ENCODE measurements around the gene C2CD4C.
"Not testable (repeated sequence)": the region's sequence is repeated elsewhere in the genome, so short reads cannot be mapped to it uniquely, and the experiment has no call there.

The C2CD4C gene

DNA sequence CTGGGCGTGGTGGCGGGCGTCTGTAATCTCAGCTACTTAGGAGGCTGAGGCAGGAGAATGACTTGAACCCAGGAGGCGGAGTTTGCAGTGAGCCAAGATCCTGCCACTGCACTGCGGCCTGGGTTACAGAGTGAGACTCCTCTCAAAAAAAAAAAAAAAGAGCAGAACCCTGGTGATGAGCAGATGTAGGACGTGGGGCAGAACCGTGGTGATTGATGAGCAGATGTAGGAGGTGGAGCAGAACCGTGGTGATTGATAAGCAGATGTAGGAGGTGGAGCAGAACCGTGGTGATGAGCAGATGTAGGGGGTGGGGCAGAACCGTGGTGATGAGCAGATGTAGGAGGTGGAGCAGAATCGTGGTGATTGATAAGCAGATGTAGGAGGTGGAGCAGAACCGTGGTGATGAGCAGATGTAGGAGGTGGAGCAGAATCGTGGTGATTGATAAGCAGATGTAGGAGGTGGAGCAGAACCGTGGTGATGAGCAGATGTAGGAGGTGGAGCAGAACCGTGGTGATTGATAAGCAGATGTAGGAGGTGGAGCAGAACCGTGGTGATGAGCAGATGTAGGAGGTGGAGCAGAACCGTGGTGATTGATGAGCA lies 28.2 kb downstream of the C2CD4C start:
- not testable (repeated sequence) for DNase-seq (ENCODE audit: low spot score)

DNA sequence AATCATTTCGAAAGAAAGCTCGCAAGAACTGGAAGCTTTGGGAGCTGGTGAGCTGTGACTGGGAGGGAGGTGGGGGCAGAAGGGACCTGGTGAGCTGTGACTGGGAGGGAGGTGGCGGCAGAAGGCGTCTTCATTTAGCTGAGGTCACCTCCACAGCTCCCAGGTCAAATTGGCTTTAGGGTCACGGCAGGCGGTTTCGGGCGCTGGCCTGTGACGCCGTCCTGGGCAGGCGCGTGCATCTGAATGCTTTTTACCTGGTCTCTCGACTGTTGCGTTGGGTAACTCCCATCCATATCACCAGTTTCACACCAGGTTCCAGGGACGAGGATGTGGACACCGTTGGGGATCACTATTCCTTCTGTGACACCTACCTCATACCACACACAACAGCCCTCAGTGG lies 29.2 kb downstream of the C2CD4C start:
- DNase-seq (ENCODE audit: low spot score) = no peak

DNA sequence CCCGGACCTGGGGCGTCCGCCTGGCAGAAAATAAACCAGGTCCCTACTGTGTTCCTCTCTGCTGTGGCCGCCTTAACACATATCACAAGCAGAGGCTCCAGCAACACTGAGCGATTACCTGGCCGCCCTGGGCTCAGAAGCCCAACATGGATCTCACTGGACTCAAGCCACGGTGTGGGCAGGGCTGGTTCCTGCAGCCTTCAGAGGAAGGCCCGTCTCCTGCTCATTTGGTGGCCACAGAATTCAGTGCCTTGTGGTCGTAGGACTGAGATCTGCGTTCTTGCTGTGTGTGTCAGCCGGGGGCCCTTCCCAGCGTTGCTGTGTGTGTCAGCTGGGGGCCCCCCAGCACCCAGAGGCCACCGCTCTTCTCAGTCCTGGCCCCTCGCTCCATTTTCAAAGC lies 30.2 kb downstream of the C2CD4C start:
- DNase-seq (ENCODE audit: low spot score) = no peak

DNA sequence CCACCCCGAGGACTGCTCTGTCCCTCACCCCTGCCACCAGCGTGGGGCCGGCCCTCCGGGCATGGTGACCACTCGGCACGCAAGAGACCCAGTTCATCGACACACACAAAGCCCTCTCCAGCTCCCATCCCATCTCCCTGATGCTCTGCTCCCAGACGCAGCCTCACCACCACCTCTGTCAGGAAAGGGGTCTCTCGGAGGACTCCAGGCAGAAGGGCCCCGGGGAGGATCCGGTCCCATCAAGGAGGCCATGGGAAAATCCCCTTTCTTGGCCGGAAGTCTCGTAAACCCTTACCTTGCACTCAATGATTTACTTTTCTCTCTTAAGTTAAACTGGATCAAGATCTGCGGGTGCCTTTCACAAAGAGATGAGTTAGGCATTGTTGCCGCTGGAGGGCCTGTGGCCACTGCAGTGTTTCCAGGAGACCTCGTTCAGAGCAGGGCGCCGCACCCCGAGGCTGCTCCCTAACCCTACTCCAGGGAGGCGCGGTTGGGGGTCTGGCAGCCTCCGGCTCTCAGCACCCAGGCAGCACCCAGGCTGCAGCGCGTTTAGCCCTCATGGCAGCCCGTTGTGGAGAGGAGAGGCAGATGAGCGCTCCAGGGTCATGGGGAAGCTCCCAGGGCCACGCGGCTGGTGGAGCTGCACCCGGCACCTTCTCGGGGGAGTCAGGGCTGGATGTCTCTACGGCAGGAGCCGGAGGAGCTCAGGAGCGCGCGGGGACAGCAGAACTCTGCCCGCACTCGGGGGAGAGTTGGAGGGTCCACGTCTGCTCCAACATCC lies 31.0 kb downstream of the C2CD4C start:
- DNase-seq (ENCODE audit: low spot score) = no peak

DNA sequence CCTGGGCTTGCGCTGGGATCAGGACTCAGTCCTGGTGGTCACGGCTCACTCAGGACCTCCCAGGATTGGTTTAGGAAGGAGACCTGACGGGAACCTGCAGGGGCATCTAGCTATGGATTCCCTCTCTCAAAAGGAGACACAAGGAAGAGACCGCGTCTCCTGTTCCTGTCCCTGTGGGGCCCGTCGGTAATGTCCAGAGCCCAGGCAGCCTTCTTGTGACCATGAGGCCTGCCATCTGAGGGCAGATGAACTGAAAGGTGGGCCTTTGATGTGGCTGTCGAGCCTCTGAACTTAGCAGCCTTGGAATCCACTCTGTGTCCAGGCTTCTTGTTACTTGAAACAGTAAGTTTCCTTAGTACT lies 32.9 kb downstream of the C2CD4C start:
- no peak for DNase-seq (ENCODE audit: low spot score)

DNA sequence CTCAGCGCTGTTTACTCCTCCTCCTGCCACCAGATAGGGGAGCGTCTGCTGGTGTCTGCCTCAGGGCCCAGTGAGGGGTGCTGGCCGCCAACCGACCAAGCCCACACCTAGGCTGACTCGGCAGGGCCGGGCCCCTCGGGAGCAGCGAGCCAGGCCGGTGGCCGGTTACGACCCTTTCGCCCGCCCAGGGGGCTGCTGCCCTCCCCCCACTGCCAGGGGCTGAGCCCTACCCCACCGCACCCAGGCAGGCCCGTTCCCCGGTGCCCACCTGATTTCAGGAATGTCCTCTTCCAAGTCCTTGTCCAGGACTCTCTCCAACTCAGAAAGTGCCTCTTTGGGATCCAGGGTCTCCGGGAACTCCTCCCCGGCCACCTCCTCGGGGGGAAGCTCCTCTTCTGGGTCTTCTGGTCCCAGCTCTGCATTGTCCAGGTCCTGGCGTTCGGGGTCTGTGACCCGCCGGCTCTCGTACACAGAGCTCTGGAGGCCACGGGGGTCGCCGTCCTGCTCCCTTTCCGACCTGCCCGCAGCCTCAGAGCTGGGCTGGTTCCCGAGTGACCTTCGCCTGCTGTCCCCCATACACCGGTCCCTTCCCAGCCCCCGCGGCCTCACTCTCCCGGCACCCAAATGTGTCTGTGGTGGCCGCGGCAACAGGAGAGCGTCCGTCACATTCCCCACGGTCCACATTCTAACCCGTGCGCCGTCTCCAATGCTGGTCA lies 33.4 kb downstream of the C2CD4C start:
- no peak for DNase-seq (ENCODE audit: low spot score)

DNA sequence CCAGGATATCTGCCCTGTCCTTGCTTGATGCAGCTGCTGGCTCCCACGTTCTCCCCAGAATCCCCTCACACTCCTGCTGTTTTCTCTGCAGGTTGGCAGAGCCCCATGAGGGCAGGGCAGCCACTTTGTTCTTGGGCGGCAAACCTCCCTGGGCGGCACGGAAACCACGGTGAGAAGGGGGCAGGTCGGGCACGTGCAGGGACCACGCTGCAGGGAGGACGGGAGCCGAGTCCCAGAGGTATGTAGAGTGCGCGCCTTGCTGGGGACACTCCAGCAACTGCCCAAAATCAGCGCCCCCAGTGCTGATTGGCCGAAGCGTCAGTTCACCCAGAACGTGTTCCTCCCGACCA lies 34.1 kb downstream of the C2CD4C start:
- no peak for DNase-seq (ENCODE audit: low spot score)

DNA sequence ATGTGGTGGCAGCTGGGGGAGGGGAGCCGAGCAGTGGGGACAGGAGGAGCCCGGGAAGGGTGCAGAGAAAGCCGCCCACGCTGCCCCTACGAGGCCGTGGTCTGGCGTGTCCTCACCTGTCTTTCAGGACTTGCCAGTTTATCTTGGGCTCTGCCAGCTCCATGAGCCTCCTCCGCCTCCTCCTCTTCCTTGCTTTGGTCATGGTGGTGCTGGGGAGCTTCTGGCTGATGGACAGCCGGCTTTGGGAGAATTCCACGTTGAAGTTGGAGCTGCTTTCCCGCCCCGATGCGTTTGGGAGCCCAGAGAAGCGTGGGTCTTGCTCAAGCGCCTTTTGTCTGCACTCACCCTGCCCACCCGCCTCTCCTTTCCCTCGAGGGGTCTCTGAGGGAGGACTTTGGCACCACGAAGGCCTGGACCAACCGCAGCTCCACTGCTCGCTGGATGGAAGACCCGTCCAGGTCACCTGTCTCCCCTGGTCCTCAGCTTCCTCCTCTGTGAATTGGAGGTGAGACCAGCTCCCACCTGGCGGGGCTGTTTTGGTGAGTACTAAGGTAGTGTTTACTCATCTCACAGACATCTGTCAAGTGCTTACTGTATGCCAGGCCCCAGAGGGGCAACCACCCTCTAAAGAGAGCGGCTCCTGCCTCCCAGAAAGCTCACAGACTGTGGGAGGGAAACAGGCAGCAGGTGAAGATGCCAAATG lies 34.6 kb downstream of the C2CD4C start:
- no peak for DNase-seq (ENCODE audit: low spot score)

DNA sequence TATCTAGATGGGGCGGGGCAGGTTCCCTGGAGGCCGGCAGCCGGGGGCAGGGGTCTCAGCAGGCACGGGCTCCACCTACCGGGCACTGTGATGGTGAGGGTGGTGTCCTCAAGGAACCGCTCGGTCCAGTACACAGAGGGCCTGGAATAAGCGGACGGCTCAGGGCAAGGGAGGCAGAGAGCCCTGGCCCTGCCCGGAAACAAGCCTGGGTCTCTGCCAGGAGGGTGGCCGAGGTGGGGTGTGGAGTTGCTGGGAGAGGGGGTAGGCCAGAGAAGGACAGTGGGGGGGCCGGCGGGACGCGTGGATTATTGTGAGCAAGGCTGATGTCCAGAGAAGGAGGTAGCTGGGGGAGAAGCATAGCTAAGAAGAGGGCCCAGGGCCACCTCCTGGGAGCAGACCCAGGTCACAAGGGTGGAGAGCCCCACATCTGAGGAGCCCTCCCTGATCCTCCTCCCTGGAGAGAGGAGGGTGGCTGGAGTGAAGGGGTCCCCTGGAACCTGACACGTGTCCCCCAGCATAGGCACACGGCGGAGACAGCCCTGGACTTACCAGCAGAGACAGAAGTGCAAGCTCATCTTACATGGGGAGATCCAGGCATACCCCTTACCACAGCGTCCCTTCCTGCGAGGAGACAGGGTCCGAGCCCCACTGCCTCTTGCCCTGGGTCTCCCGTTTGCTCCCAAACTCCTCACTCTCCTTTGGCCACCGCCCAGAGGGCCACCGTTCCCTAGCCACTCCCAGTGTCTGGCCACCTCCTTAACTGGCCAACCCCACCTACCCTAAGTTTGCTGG lies 35.4 kb downstream of the C2CD4C start:
- no peak for DNase-seq (ENCODE audit: low spot score)

DNA sequence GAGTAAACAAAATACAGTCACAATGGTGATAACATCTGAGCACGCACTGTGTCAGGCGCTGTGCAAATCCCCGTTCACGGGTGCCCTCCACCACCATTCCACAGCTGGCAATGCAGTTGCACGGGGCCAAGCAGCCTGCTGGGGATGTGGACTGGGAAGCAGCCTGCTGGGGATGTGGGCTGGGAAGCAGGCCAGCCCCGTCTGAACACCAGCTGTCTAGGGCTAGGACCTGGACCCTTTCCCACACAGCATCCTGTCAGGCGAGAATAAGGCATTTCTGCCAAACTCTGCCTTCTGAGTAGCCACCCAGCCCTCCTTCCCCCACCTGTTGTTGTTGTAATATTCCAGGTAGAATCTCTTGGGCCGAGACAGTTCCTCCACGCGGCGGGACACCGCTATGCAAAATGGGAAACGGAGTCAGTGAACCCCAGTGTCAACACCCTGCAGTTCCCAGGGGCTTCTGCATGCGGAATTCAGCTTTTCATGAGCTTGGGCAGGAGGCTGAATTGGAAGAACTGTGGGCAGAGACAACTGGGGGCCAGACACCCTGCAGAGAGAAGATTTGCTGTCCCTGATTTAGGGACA lies 36.5 kb downstream of the C2CD4C start:
- no peak for DNase-seq (ENCODE audit: low spot score)

DNA sequence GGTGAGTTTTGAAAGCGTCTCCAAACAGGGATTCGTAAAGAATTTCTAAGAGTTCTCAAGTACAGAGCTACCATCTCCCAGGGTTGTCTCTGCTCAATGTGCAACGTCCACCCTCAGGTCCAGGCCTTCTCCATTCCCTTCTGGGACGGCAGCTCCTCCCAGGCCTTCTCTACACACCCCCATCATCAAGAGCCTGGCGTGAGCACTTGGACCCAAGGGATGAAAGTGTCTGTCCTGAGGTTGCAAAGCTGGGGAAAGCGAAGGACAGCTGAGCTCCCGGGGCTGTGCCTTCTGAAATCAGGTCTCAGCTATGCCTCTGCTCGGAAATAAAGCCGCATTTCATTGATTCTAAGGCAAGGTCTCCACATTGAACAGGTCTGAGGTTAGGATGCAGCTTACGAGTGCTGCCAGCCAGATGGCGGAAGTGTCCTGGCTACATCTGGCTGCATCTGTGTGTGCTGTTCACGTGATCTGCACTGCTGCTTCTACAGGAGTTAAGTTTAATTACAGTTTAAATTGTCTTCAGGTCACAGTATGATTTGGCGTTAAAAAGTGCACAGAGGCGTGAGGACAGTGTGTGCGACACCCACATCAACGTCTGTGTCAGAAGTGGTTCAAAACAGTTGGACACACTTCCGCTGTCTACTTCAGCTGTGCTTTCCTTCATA lies 37.3 kb downstream of the C2CD4C start:
- no peak for DNase-seq (ENCODE audit: low spot score)

DNA sequence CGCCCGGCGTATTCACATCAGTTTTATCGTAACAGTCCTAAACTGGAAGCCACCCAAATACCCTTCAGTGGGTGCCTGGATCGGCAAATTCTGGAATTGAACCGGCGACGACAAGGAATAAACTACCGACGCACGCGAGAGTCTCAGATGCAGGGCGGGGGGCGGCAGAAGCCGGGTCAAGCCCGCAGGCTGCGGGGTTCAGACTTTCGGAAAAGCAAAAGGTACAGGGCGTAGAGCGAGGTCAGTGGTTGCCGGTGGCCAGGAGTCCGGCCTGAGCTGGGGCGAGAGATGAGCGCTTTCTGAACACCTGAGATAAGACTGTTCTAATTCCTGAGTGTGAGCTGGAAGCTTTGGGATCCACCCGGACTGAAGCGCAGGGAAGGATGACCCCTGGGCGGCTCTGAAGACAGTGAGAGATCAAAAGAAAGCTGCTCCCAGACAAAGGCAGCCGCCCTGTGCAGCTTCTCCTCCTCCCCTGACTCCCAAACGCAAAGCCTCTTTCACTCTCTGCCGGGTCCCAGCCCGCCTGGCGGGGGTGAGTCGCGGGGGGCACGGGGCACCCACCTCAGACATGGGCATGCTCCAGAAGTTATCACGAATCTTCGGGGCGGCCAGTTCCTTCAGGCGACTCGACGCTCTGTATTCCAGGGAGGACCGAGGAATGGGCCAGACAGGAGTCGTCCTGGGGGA lies 38.2 kb downstream of the C2CD4C start:
- no peak for DNase-seq (ENCODE audit: low spot score)

DNA sequence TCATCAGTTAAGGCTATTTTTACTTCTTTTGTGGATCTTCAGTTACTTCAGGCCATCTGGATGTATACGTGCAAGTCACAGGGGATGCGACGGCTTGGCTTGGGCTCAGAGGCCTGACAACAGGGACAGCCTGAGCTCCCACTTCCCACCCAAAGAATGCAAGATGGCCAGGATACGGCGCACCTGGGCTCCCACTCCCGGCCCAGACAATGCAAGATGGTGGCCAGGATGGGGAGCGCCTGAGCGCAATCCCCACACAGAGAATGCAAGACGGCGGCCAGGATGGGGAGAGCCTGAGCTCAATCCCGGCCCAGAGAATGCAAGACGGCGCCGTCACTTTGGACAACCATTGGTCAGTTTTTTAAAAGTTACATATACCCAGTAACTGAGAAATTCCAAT lies 39.1 kb downstream of the C2CD4C start:
- DNase-seq (ENCODE audit: low spot score) = no peak

DNA sequence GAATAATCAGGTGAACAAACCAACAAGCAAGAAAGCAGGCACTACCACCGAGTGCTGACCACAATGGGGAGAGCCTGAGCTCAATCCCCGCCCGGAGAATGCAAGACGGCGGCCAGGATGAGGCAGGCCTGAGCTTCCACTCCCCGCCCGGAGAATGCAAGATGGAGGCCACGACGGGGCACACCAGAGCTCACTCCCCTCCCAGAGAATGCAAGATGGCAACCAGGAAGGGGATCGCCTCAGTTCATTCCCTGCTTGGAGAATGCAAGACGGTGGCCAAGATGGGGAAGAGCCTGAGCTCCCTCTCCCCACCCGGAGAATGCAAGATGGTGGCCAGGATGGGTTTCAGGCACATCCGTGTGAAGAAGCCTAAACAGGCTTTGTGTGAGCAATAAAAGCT lies 39.7 kb downstream of the C2CD4C start:
- no peak for DNase-seq (ENCODE audit: low spot score)

DNA sequence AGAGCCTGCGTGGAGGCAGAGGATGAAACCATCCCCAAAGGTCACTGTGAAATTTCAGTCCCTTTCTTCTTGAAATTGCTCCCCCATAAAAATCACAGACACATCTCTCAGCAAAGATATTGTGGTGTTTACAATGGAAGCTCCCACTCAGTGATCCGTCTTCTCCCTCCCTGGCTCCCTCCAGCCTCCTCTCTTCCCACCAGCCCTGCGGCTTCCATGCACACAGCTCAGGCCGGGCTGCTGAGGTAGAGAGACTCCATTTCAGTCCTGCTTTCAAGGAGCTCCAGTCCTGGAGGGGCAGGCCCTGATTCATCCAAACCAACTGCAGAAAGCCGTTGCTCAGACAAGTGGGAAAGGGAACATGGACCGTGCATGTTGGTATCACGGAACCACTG lies 40.3 kb downstream of the C2CD4C start:
- DNase-seq (ENCODE audit: low spot score) = no peak

DNA sequence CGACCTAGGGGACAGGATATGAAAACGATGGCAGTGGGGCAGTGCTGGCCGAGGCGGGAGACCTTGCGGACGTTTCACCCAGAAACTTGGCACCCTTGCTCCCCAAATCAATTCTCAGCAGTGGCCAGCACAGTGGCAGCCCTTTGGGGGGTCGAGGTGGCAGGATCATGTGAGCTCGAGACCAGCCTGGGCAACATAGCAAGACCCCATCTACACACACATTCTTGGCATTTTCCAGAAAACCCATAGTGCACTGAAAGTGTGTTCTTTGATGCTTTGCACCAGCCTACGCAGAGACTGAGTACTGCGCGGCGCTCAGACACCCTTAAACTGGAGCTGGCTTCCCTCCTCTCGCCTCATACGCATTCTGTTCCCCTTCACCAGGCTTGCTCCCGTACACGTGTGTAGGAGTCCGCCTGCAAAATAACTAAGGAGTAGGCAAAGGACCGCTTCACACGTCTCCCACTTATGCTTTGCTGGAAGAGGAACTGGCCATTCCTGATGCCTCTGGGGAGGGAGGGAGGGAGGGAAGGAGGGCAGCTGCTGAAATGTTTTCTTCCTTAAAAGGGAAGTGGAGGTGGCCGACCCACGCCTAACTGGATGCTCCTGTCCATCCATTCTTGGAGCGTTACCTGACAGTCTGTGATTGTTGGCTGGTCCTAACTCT lies 40.9 kb downstream of the C2CD4C start:
- DNase-seq (ENCODE audit: low spot score) = no peak

DNA sequence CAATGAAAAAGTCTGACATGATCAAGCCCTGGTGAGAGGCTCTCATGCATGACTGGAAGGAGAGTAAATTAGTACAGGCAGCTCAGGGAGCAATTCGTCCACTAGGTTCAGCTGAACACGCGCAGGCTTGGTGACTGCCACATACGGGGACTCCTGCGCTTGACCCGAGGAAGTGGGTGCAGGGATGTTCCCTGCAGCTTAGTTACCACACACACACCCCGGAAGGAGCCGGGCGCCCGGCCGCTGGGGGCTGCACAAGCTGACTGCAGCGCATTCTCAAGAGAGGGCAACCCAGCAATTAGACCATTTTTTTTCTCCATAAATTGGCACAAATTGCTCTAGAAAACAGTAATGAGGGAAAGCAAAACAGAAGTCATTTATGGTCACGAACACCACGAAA lies 41.4 kb downstream of the C2CD4C start:
- no peak for DNase-seq (ENCODE audit: low spot score)

DNA sequence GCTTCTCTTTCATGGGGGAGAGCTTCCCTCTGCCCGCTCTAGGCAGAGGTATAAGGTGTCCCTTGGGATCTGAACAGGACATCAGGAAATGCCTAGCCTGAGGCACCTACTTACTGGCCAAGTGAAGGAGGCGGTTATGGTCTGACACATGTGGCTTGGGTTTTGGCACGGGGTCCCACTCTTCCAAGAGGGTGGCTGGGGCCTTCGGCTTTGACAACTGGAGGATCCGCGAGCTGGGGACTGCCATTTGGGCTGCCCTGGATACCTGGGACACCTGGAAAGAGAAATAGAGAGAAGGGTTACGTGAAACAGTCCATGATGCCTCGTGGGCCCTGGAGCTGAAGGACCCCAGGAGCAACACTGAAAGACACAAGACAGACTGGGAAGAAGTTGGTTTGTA lies 42.0 kb downstream of the C2CD4C start:
- DNase-seq (ENCODE audit: low spot score) = no peak

DNA sequence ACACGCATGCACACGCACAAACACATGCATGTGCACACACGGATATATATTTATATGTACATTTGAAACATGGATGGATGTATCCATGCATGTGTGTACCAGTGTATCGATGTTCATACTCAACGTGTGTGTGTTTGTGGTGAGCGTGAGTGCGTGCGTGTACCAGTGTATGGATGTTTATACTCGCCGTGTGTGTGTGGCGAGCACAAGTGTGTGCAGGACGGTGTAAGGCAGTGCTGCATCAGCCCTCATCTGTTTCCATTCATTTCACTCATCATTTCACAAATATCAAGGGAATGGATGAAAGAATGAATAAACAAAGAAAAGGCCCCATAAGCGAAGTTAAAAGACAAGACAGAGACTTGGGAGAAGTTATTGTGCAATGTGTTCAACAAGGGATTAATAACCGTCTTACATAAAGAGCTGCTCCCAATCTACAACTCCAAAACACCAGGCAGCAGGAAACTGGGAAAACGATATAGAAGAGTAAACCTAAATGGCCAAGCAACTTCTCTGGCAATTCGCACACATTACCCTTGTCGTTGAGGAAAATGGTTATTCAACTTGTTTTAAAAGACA lies 42.7 kb downstream of the C2CD4C start:
- no peak for DNase-seq (ENCODE audit: low spot score)
